Keratinocyte (primary cell): ENCODE data around the gene STK33. TPM values are rescaled to one million over a fixed set of nuclear protein-coding genes. Genes with fewer than 3 reads are reported as not detected.
A peak's percentile ranks its signal among the peaks of the same experiment; 100 is the strongest.

Experiments used
- DNase-seq: peaks from one replicate; pipeline ENCODE4 v3.0.0-alpha.2; 2011; ENCODE audit warnings: low read depth, missing footprints, low spot score
- FAIRE-seq: peaks from 2 replicates; lab custom pipeline; 2011; peaks lifted over from hg19 to GRCh38; lab: Jason Lieb, UNC
- H2AFZ ChIP-seq: 2 replicates; pipeline ENCODE4 v1.6.0; 2012; ENCODE audit warnings: low read length, control low read depth, inconsistent platforms; ENCODE audit not compliant: control insufficient read depth
- H3K27ac ChIP-seq: 2 replicates; pipeline ENCODE4 v1.5.1; 2011; ENCODE audit warnings: low read length; ENCODE audit not compliant: control insufficient read depth, insufficient read depth
- H3K27me3 ChIP-seq: 3 replicates; pipeline ENCODE4 v1.6.0; 2011; ENCODE audit warnings: low read length; ENCODE audit not compliant: control insufficient read depth, insufficient read depth; ENCODE audit errors: extremely low read depth
- H3K36me3 ChIP-seq, 2 experiments: 2 replicates in 1 of 2; 3 replicates in 1 of 2; pipeline ENCODE4 v1.5.1; 2011; ENCODE audit warnings: low read length in 2 of 2, mild to moderate bottlenecking in 1 of 2; ENCODE audit not compliant: control insufficient read depth in 2 of 2, insufficient read depth in 2 of 2; ENCODE audit errors: extremely low read depth in 1 of 2
- H3K4me1 ChIP-seq: 3 replicates; pipeline ENCODE4 v1.5.1; 2011; ENCODE audit warnings: low read length; ENCODE audit not compliant: control insufficient read depth, insufficient read depth; ENCODE audit errors: extremely low read depth
- H3K4me2 ChIP-seq: 3 replicates; pipeline ENCODE4 v1.6.0; 2011; ENCODE audit warnings: low read depth, low read length; ENCODE audit not compliant: control insufficient read depth, insufficient read depth; ENCODE audit errors: extremely low read depth
- H3K4me3 ChIP-seq, 3 experiments: fragments of 200-600 bp in 1 of 3; sonication (generic) in 1 of 3; 2 replicates in 2 of 3; 3 replicates in 1 of 3; pipeline ENCODE4 v1.5.1; 2011 to 2016; ENCODE audit warnings: low read length in 3 of 3, mild to moderate bottlenecking in 3 of 3, control low read depth in 2 of 3, inconsistent platforms in 1 of 3, low read depth in 1 of 3, mixed read lengths in 1 of 3, mixed run types in 1 of 3, moderate library complexity in 1 of 3; ENCODE audit not compliant: control insufficient read depth in 2 of 3, insufficient read depth in 2 of 3; ENCODE audit errors: extremely low read depth in 1 of 3
- H3K79me2 ChIP-seq: 2 replicates; pipeline ENCODE4 v1.6.0; 2012; ENCODE audit warnings: low read length; ENCODE audit not compliant: control insufficient read depth, insufficient read depth
- H3K9ac ChIP-seq: 3 replicates; pipeline ENCODE4 v1.6.0; 2011; ENCODE audit warnings: low read length; ENCODE audit not compliant: control insufficient read depth, insufficient read depth; ENCODE audit errors: extremely low read depth
- H3K9me1 ChIP-seq: 3 replicates; pipeline ENCODE4 v1.6.0; 2011; ENCODE audit warnings: low read length; ENCODE audit not compliant: control insufficient read depth, insufficient read depth; ENCODE audit errors: extremely low read depth
- H3K9me3 ChIP-seq: 2 replicates; pipeline ENCODE4 v1.5.1; 2012; ENCODE audit warnings: low read depth, low read length; ENCODE audit not compliant: control insufficient read depth
- H4K20me1 ChIP-seq: 3 replicates; pipeline ENCODE4 v1.6.0; 2011; ENCODE audit warnings: low read length; ENCODE audit not compliant: control insufficient read depth, insufficient read depth; ENCODE audit errors: extremely low read depth
- EZH2 ChIP-seq: IDR thresholded peaks from one replicate; pipeline ENCODE4 v1.6.1; 2012; ENCODE audit warnings: inconsistent platforms, mild to moderate bottlenecking, low read length, moderate library complexity
- dilution Hi-C: fragments of 300-500 bp; cut with MboI; formaldehyde crosslinking; loops from one replicate; pipeline ENCODE4 v1.7.0; 2020; ENCODE audit warnings: low sequenced_read_pairs; ENCODE audit not compliant: extremely low pct_ligation_motif_present
- polyA plus RNA-seq, 5 experiments: library from polyadenylated mRNA; depleted of rRNA in 3 of 5; stranded (reverse) in 3 of 5; stranded (forward) in 1 of 5; unstranded in 1 of 5; fragments of >200 nt; gene quantifications; 1 replicate in 1 of 5; 2 replicates in 3 of 5; 3 replicates in 1 of 5; pipeline versions ENCODE4 v1.2.1 to v1.2.3, GENCODE V29; 2011 to 2012; ENCODE audit warnings: missing spikeins in 2 of 5, low read depth in 1 of 5, low replicate concordance in 1 of 5
- TF ChIP-seq, protein P1 (sequence below), 3 experiments: IDR thresholded peaks in 1 of 3; conservative IDR thresholded peaks in 1 of 3; optimal IDR thresholded peaks in 1 of 3; 2 replicates in 2 of 3; 3 replicates in 1 of 3; pipeline versions ENCODE3 to v1.5.1; 2011; ENCODE audit warnings: low read length in 3 of 3, mild to moderate bottlenecking in 3 of 3, moderate library complexity in 2 of 3, control low read depth in 1 of 3, inconsistent platforms in 1 of 3; ENCODE audit not compliant: insufficient read depth in 2 of 3; ENCODE audit errors: extremely low read depth in 1 of 3

STK33 gene
- polyA plus RNA-seq, 1 donor (not counting 4 experiments of a cell fraction or from before 2014, with no cell fraction given) = 0.05 TPM

DNA sequence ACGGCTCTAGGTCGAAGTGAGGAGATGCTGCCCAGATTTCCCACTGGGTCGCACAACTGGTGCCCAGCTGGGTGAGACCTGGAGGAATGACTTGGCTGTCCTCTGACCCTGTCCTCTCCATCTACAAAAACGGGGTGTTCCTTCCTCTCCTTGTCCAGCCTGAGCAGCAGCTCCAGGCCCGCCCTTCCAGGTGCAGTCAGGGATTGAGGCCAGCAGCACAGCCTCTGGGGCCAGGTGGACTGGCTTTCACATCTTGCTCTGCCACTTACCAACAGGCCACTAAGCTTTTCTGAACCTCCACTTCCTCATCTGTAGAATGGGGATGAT is 238.6 kb downstream of the STK33 start:
- Histone ChIP-seq H3K27ac (no peak overlapping the region), H3K4me2 (no peak overlapping the region), H2AFZ (no peak overlapping the region), H3K36me3 (no peaks in the 10 kb centered on the region), H3K27me3 (peaks cover 26% of the 10 kb centered on the region), H3K79me2 (no peaks in the 10 kb centered on the region), H3K4me3 (no peak overlapping the region), H4K20me1 (no peaks in the 10 kb centered on the region), H3K9me3 (no peaks in the 10 kb centered on the region), H3K9me1 (no peaks in the 10 kb centered on the region), H3K4me1 (no peaks in the 10 kb centered on the region), H3K9ac (no peak overlapping the region)
- no peak for DNase-seq
- no peak for FAIRE-seq
- dilution Hi-C loops = no loop called here
- TF ChIP-seq EZH2 = no peak
- TF ChIP-seq, protein P1, sequence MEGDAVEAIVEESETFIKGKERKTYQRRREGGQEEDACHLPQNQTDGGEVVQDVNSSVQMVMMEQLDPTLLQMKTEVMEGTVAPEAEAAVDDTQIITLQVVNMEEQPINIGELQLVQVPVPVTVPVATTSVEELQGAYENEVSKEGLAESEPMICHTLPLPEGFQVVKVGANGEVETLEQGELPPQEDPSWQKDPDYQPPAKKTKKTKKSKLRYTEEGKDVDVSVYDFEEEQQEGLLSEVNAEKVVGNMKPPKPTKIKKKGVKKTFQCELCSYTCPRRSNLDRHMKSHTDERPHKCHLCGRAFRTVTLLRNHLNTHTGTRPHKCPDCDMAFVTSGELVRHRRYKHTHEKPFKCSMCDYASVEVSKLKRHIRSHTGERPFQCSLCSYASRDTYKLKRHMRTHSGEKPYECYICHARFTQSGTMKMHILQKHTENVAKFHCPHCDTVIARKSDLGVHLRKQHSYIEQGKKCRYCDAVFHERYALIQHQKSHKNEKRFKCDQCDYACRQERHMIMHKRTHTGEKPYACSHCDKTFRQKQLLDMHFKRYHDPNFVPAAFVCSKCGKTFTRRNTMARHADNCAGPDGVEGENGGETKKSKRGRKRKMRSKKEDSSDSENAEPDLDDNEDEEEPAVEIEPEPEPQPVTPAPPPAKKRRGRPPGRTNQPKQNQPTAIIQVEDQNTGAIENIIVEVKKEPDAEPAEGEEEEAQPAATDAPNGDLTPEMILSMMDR (optimal IDR thresholded peaks at IDR 0.05 in 1 of 3, IDR thresholded peaks at IDR 0.05 in 1 of 3, conservative IDR thresholded peaks at IDR 0.05 in 1 of 3; ENCODE audit: extremely low read depth in 1 of 3, insufficient read depth in 2 of 3, low read length in 3 of 3) = no peak

DNA sequence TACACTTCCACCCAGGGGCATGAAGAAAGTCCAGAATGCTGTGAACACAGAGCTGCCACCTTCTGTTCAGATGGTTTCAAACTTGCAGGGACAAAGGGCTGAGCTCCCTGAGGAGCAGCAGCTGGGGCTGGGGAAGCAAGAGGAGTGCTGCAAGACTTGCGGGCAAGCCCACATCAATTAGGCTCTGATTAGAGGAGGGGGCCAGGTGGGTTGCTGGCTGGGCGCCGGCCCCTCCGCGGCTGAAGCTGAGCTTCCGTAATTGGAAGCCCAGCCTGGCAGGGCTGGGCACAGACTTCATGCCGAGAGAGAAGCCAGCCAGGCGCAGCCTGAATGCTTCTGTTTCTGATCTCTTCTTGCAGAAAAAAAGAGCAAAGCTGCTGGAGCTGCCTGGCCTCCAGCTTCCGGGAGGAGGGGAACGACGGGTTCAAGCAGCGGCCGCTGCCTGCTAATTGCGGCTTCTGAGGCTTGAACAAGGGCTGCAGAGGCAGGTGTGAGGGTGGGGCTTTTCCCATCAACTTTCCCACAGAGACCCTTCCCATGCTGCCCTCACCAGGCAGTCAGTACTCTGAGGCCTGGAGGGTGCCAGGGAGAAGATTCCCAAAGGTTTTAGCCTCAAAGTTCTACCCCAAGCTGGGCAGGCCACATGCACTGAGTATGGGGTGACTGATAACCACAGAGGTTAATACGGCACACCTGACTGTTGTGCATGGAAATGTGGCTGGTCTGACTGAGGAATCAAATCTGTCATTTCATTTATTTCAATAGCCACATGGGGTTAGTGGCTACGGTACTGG is 239.2 kb downstream of the STK33 start:
- no peak for DNase-seq

More for the DNA sequence above, 239.2 kb downstream of the STK33 start:
- Histone ChIP-seq H3K4me3 (no peak overlapping the region), H3K9me3 (no peaks in the 10 kb centered on the region), H4K20me1 (no peaks in the 10 kb centered on the region), H3K27ac (no peak overlapping the region), H3K4me1 (no peaks in the 10 kb centered on the region), H3K9ac (no peak overlapping the region), H2AFZ (no peak overlapping the region), H3K27me3 (peaks cover 26% of the 10 kb centered on the region), H3K36me3 (no peaks in the 10 kb centered on the region), H3K79me2 (no peaks in the 10 kb centered on the region), H3K9me1 (no peaks in the 10 kb centered on the region), H3K4me2 (no peak overlapping the region)
- no peak for FAIRE-seq
- dilution Hi-C loops = no loop called here
- TF ChIP-seq EZH2 = no peak
- TF ChIP-seq, protein P1 (optimal IDR thresholded peaks at IDR 0.05 in 1 of 3, IDR thresholded peaks at IDR 0.05 in 1 of 3, conservative IDR thresholded peaks at IDR 0.05 in 1 of 3; ENCODE audit: extremely low read depth in 1 of 3, insufficient read depth in 2 of 3, low read length in 3 of 3) = peak in 2 of 3 experiments; percentile 10 to 59
